A673 (cell line): Measurements from ENCODE around the gene PNPT1. TPM values are rescaled to one million over a fixed set of nuclear protein-coding genes. Genes with fewer than 3 reads are reported as not detected.

ENCODE experiments used
- BruUV-seq: library from RNA; stranded (reverse); fragments of 400-500 nt; replicated peaks from 2 replicates; lab custom pipeline; 2021; lab: Mats Ljungman, UMichigan
- CTCF ChIA-PET: fragments of 300-600 bp; sonication (Branson Sonifier 250); formaldehyde crosslinking; loops from one replicate; lab custom pipeline; 2022; ENCODE audit warnings: antibody characterized with exemption; lab: Charles Lee
- POLR2A ChIA-PET: fragments of 300-600 bp; sonication (Branson Sonifier 250); formaldehyde crosslinking; loops from one replicate; lab custom pipeline; 2022; ENCODE audit warnings: antibody characterized with exemption; ENCODE audit not compliant: low non-redundant PET; lab: Charles Lee
- DNase-seq: peaks from one replicate; pipeline ENCODE4 v3.0.0-alpha.2; 2015; ENCODE audit warnings: low spot score
- H3K27ac ChIP-seq: fragments of 200-600 bp; sonication (generic); 2 replicates; pipeline ENCODE4 v1.5.1; 2016; ENCODE audit warnings: mixed run types, low read depth, mild to moderate bottlenecking, mixed read lengths, antibody characterized with exemption, low read length; ENCODE audit not compliant: poor library complexity, severe bottlenecking
- H3K27me3 ChIP-seq: fragments of 200-600 bp; sonication (generic); replicated peaks from 2 replicates; pipeline ENCODE4 v1.6.1; 2017; ENCODE audit warnings: mixed run types, low read depth, mild to moderate bottlenecking, mixed read lengths, antibody characterized with exemption, low read length; ENCODE audit not compliant: insufficient read depth, poor library complexity
- H3K36me3 ChIP-seq: fragments of 200-600 bp; sonication (generic); 2 replicates; pipeline ENCODE4 v1.6.1; 2016; ENCODE audit warnings: mixed run types, mild to moderate bottlenecking, mixed read lengths, antibody characterized with exemption, low read length; ENCODE audit not compliant: insufficient read depth, poor library complexity, severe bottlenecking
- H3K4me1 ChIP-seq: fragments of 200-600 bp; sonication (generic); 2 replicates; pipeline ENCODE4 v1.6.1; 2017; ENCODE audit warnings: mixed run types, mild to moderate bottlenecking, mixed read lengths, antibody characterized with exemption, low read length; ENCODE audit not compliant: insufficient read depth, poor library complexity, severe bottlenecking
- H3K4me3 ChIP-seq: fragments of 200-600 bp; sonication (generic); 2 replicates; pipeline ENCODE4 v1.5.1; 2016; ENCODE audit warnings: low read depth, mixed run types, mild to moderate bottlenecking, mixed read lengths, low read length; ENCODE audit not compliant: poor library complexity, severe bottlenecking
- H3K9me3 ChIP-seq: fragments of 200-600 bp; sonication (generic); 2 replicates; pipeline ENCODE4 v1.6.1; 2016; ENCODE audit warnings: mixed run types, low read depth, mild to moderate bottlenecking, mixed read lengths, antibody characterized with exemption, low read length; ENCODE audit not compliant: poor library complexity, severe bottlenecking
- CTCF ChIP-seq: fragments of 300-800, 200-600 bp; sonication (generic); conservative IDR thresholded peaks from 2 replicates; pipeline ENCODE4 v1.5.1; 2017; ENCODE audit warnings: low read depth, mild to moderate bottlenecking, antibody characterized with exemption, low read length, moderate library complexity, mixed read lengths
- EZH2 ChIP-seq: fragments of 200-600 bp; sonication (generic); IDR thresholded peaks from 2 replicates; pipeline ENCODE4 v1.6.1; 2017; ENCODE audit warnings: borderline replicate concordance, low read depth, mild to moderate bottlenecking, mixed read lengths, antibody characterized with exemption, low read length; ENCODE audit not compliant: poor library complexity, severe bottlenecking
- intact Hi-C: fragments of 100-400 bp; cut with micrococcal nuclease; formaldehyde crosslinking; loops from one replicate; pipeline ENCODE4 v1.10.0; 2022; ENCODE audit not compliant: unreplicated experiment
- total RNA-seq: library from RNA; stranded (reverse); gene quantifications from 2 replicates; pipeline ENCODE4 v1.2.3, GENCODE V29; 2021

PNPT1 gene
- total RNA-seq, 1 experiment from 2014 or later: 53.3 TPM

DNA sequence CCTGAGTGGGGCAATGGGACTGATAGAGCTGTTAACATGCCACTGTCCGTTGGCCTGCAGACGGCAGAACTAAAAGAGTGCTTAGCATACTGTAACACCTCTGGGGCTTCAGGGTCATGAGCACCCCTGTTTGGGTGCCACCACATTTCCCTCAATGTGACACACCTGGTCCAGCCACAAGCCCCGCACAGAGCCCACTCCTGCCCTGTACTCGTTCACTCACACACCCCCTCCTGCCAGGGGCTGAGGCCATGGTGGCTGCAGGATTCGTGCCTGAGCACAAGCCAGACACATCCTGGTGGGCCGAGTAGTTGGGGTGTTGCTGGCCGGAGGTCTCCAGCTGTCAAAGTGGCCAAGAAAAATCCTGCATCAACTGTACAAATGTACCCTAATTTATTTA is 71.8 kb downstream of the PNPT1 start:
- H3K9me3 ChIP-seq: no peaks in the 10 kb centered on the region
- ChIA-PET POLR2A (no interaction called here), CTCF (no interaction called here)
- H3K4me1 ChIP-seq: peaks cover 5% of the 10 kb centered on the region
- TF ChIP-seq CTCF (no peak), EZH2 (no peak)
- H3K4me3 ChIP-seq: no peak overlapping the region
- no peak for DNase-seq
- intact Hi-C loops: no loop called here
- H3K36me3 ChIP-seq: no peaks in the 10 kb centered on the region
- BruUV-seq: no TSS peak
- H3K27me3 ChIP-seq: no peaks in the 10 kb centered on the region
- H3K27ac ChIP-seq: no peak overlapping the region

- H3K4me3 ChIP-seq: no peak overlapping the region
- POLR2A ChIA-PET: no interaction called here
- intact Hi-C loops: no loop called here
- DNase-seq: peak; percentile 16
- peaks cover 4% of the 10 kb centered on the region for H3K36me3 ChIP-seq
- H3K4me1 ChIP-seq: peaks cover 8% of the 10 kb centered on the region
- H3K9me3 ChIP-seq: no peaks in the 10 kb centered on the region
- no TSS peak for BruUV-seq
- no peak overlapping the region for H3K27ac ChIP-seq
- H3K27me3 ChIP-seq: no peaks in the 10 kb centered on the region
- CTCF ChIA-PET: no interaction called here
- TF ChIP-seq EZH2 (no peak), CTCF (peak; percentile 57)
Observed at GRCh38 chr2:55620123-55620779, 73.4 kb downstream of the PNPT1 start.

GRCh38 chr2:55618275-55619055 is 75.2 kb downstream of the PNPT1 start:
- Histone ChIP-seq H3K9me3 (no peaks in the 10 kb centered on the region), H3K27me3 (no peaks in the 10 kb centered on the region), H3K4me3 (peak overlapping the region; percentile 83), H3K27ac (peak overlapping the region; percentile 98), H3K36me3 (peaks cover 21% of the 10 kb centered on the region), H3K4me1 (peaks cover 12% of the 10 kb centered on the region)
- BruUV-seq: TSS peak; percentile 69
- TF ChIP-seq CTCF (no peak), EZH2 (no peak)
- DNase-seq: peak; percentile 71
- CTCF ChIA-PET: interaction anchor here (0.6 kb wide), 1 partner anchor 861 kb away, joined by 6 read pairs; no protein-coding TSS in a partner anchor
- POLR2A ChIA-PET: interaction anchor here (0.6 kb wide), 1 partner anchor 41 kb away, joined by 3 read pairs; no protein-coding TSS in a partner anchor
- intact Hi-C loops: loop anchor here (10.0 kb wide), 2 partner anchors 194 to 354 kb away; partner anchors contain the start of gene MTIF2
